H1 (cell line): Measurements from ENCODE around the gene SANBR.

ENCODE experiments used
- EP300 ChIP-seq, 2 experiments: IDR thresholded peaks; 1 replicate in 1 of 2; 2 replicates in 1 of 2; pipeline ENCODE4 v1.6.1; 2011 to 2012; ENCODE audit warnings: low read depth in 2 of 2, low read length in 2 of 2, mild to moderate bottlenecking in 2 of 2, borderline replicate concordance in 1 of 2, inconsistent platforms in 1 of 2, moderate library complexity in 1 of 2
- EZH2 ChIP-seq: fragments of 200-600 bp; sonication (generic); IDR thresholded peaks from 2 replicates; pipeline ENCODE4 v1.7.1; 2012; ENCODE audit warnings: low read depth, mild to moderate bottlenecking, moderate library complexity, low read length, inconsistent platforms; ENCODE audit not compliant: severe bottlenecking
- POLR2AphosphoS5 ChIP-seq: IDR thresholded peaks from 2 replicates; pipeline ENCODE4 v1.6.1; 2011; ENCODE audit warnings: low read depth, low read length
- RNF2 ChIP-seq: fragments of 200-900, 300-1000 bp; sonication (generic); IDR thresholded peaks from 2 replicates; pipeline ENCODE4 v1.7.1; 2016; ENCODE audit warnings: borderline replicate concordance, low read depth, mild to moderate bottlenecking, antibody characterized with exemption, low read length; ENCODE audit not compliant: poor library complexity, severe bottlenecking; ENCODE audit errors: missing control alignments
- TAF1 ChIP-seq: IDR thresholded peaks from 2 replicates; pipeline ENCODE4 v1.6.1; 2011; ENCODE audit warnings: mild to moderate bottlenecking, low read depth, low read length
- YY1 ChIP-seq: IDR thresholded peaks from 2 replicates; pipeline ENCODE4 v1.6.1; 2011; ENCODE audit warnings: low read depth, mild to moderate bottlenecking, low read length
- ZNF274 ChIP-seq: IDR thresholded peaks from 2 replicates; pipeline ENCODE4 v1.7.0; 2012; ENCODE audit warnings: low read length, borderline replicate concordance; ENCODE audit errors: extremely low read depth
- TF ChIP-seq, protein P1 (sequence below), 3 experiments: IDR thresholded peaks; 1 replicate in 2 of 3; 2 replicates in 1 of 3; pipeline versions ENCODE4 v1.5.1 to v1.6.1; 2011; ENCODE audit warnings: low read length in 3 of 3, mild to moderate bottlenecking in 3 of 3, inconsistent platforms in 2 of 3, low read depth in 1 of 3, moderate library complexity in 1 of 3; ENCODE audit not compliant: insufficient read depth in 1 of 3; ENCODE audit errors: control extremely low read depth in 1 of 3
- TF ChIP-seq, protein P2 (sequence below): IDR thresholded peaks from 2 replicates; pipeline ENCODE4 v1.6.1; 2011; ENCODE audit warnings: low read depth, mild to moderate bottlenecking, low read length; ENCODE audit not compliant: insufficient read depth

GRCh38 chr2:61018318-61018755 is 47.3 kb upstream of the SANBR start:
- TF ChIP-seq, protein P1, sequence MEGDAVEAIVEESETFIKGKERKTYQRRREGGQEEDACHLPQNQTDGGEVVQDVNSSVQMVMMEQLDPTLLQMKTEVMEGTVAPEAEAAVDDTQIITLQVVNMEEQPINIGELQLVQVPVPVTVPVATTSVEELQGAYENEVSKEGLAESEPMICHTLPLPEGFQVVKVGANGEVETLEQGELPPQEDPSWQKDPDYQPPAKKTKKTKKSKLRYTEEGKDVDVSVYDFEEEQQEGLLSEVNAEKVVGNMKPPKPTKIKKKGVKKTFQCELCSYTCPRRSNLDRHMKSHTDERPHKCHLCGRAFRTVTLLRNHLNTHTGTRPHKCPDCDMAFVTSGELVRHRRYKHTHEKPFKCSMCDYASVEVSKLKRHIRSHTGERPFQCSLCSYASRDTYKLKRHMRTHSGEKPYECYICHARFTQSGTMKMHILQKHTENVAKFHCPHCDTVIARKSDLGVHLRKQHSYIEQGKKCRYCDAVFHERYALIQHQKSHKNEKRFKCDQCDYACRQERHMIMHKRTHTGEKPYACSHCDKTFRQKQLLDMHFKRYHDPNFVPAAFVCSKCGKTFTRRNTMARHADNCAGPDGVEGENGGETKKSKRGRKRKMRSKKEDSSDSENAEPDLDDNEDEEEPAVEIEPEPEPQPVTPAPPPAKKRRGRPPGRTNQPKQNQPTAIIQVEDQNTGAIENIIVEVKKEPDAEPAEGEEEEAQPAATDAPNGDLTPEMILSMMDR (IDR thresholded peaks at IDR 0.05; ENCODE audit: control extremely low read depth in 1 of 3, insufficient read depth in 1 of 3, low read depth in 1 of 3, low read length in 3 of 3) = no peak
- no peak for TF ChIP-seq ZNF274
- no peak for TF ChIP-seq TAF1
- no peak for TF ChIP-seq RNF2
- no peak for TF ChIP-seq POLR2AphosphoS5
- TF ChIP-seq, protein P2, sequence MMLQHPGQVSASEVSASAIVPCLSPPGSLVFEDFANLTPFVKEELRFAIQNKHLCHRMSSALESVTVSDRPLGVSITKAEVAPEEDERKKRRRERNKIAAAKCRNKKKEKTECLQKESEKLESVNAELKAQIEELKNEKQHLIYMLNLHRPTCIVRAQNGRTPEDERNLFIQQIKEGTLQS = no peak
- TF ChIP-seq EZH2 = no peak
- TF ChIP-seq YY1 = no peak
- no peak for TF ChIP-seq EP300 (IDR thresholded peaks at IDR 0.05; ENCODE audit: borderline replicate concordance in 1 of 2, low read depth in 2 of 2, low read length in 2 of 2)
